Activated CD4-positive, alpha-beta memory T cell treated with anti-CD3 and anti-CD28 coated beads for 36 hours (primary cell): ENCODE data around the gene KIF1C. TPM values are rescaled to one million over a fixed set of nuclear protein-coding genes. Genes with fewer than 3 reads are reported as not detected.

Experiments
- CTCF ChIA-PET: fragments of 350-600 bp; sonication (Branson Sonifier 250); formaldehyde crosslinking; loops from one replicate; lab custom pipeline; 2021; ENCODE audit warnings: antibody characterized with exemption, inconsistent platforms; lab: Charles Lee
- POLR2A ChIA-PET: fragments of 350-600 bp; sonication (Branson Sonifier 250); formaldehyde crosslinking; loops from one replicate; lab custom pipeline; 2021; ENCODE audit warnings: antibody characterized with exemption; lab: Charles Lee
- DNase-seq: peaks from one replicate; pipeline ENCODE4 v3.0.0-alpha.2; 2020
- H3K27ac Mint-ChIP-seq: one replicate; pipeline ENCODE4 v1.8.0; 2021; ENCODE audit warnings: mixed read lengths
- H3K27me3 Mint-ChIP-seq: one replicate; pipeline ENCODE4 v1.8.0; 2021; ENCODE audit warnings: mixed read lengths
- H3K36me3 Mint-ChIP-seq: one replicate; pipeline ENCODE4 v1.8.0; 2021; ENCODE audit warnings: mixed read lengths
- H3K4me1 Mint-ChIP-seq: one replicate; pipeline ENCODE4 v1.8.0; 2021; ENCODE audit warnings: low read depth, mixed read lengths
- H3K4me3 Mint-ChIP-seq: one replicate; pipeline ENCODE4 v1.8.0; 2021; ENCODE audit warnings: mild to moderate bottlenecking, mixed read lengths
- H3K9me3 Mint-ChIP-seq: one replicate; pipeline ENCODE4 v1.8.0; 2021; ENCODE audit warnings: mixed read lengths
- intact Hi-C: fragments of 100-400 bp; cut with micrococcal nuclease; formaldehyde crosslinking; loops from one replicate; pipeline ENCODE4 v1.15.1; 2023
- total RNA-seq, 2 experiments: library from RNA; stranded (reverse); gene quantifications; one replicate each; pipeline ENCODE4 v1.2.3, GENCODE V29; 2021

The KIF1C gene
- total RNA-seq, 2 experiments from 2014 or later = 43.9 to 48.8 TPM

- Mint-ChIP-seq H3K27me3 (no peaks in the 10 kb centered on the region), H3K4me3 (peak overlapping the region; percentile 91), H3K27ac (peak overlapping the region; percentile 94), H3K4me1 (peaks cover 38% of the 10 kb centered on the region), H3K36me3 (peaks cover 12% of the 10 kb centered on the region), H3K9me3 (no peaks in the 10 kb centered on the region)
- POLR2A ChIA-PET = interaction anchor here (0.7 to 3.5 kb wide), 6 partner anchors 11 to 46 kb away, joined by 3 to 32 read pairs (median 10); partner anchors contain the start of genes INCA1, KIF1C, PFN1 and RNF167
- CTCF ChIA-PET = interaction anchor here (0.9 to 2.0 kb wide), 9 partner anchors 11 to 92 kb away, joined by 3 to 10 read pairs (median 5); partner anchors contain the start of genes INCA1, KIF1C, RNF167 and SLC25A11
- intact Hi-C loops = loop anchor here (5.0 kb wide), 2 partner anchors 44 to 79 kb away; partner anchors contain the start of genes RNF167 and SLC25A11
- DNase-seq = no peak
Measured at GRCh38 chr17:4986403-4986802, 11.3 kb upstream of the KIF1C start.

- ChIA-PET POLR2A (interaction anchor here (1.0 to 3.5 kb wide), 6 partner anchors 10 to 153 kb away, joined by 3 to 32 read pairs (median 10); partner anchors contain the start of genes INCA1, KIF1C, PFN1 and RNF167), CTCF (interaction anchor here (0.7 to 2.0 kb wide), 13 partner anchors 10 to 91 kb away, joined by 3 to 10 read pairs (median 4); partner anchors contain the start of genes INCA1, KIF1C, RNF167 and SLC25A11)
- DNase-seq = peak; percentile 90
- Mint-ChIP-seq H3K9me3 (no peaks in the 10 kb centered on the region), H3K36me3 (peaks cover 10% of the 10 kb centered on the region), H3K4me1 (peaks cover 42% of the 10 kb centered on the region), H3K27ac (peak within 1 kb of the TSS; percentile 94), H3K27me3 (no peaks in the 10 kb centered on the region), H3K4me3 (peak within 1 kb of the TSS; percentile 91)
- intact Hi-C loops = loop anchor here (1.0 to 5.0 kb wide), 4 partner anchors 10 to 80 kb away; partner anchors contain the start of genes INCA1, KIF1C, RNF167 and SLC25A11
Measured at GRCh38 chr17:4986951-4987766, 10.6 kb upstream of the KIF1C start, which contains the start of gene CAMTA2. Gene CAMTA2 (minus strand): TSS chr17:4987675. CDS start chr17:4986222, 1,453 bp downstream.

GRCh38 chr17:4987767-4988567, 9.8 kb upstream of the KIF1C start:
- Mint-ChIP-seq H3K4me3 (peak overlapping the region; percentile 91), H3K4me1 (peaks cover 42% of the 10 kb centered on the region), H3K9me3 (no peaks in the 10 kb centered on the region), H3K27me3 (no peaks in the 10 kb centered on the region), H3K27ac (peak overlapping the region; percentile 94), H3K36me3 (peaks cover 7% of the 10 kb centered on the region)
- CTCF ChIA-PET = interaction anchor here (0.7 to 2.0 kb wide), 8 partner anchors 9 to 90 kb away, joined by 3 to 10 read pairs (median 3); partner anchors contain the start of genes INCA1, KIF1C, RNF167 and SLC25A11
- POLR2A ChIA-PET = interaction anchor here (1.0 to 3.5 kb wide), 5 partner anchors 10 to 154 kb away, joined by 3 to 32 read pairs (median 11); partner anchors contain the start of genes INCA1, KIF1C, PFN1 and RNF167
- peak; percentile 30 for DNase-seq
- intact Hi-C loops = loop anchor here (1.0 to 5.0 kb wide), 4 partner anchors 9 to 81 kb away; partner anchors contain the start of genes INCA1, KIF1C, RNF167 and SLC25A11

GRCh38 chr17:4994081-4994595, 3.6 kb upstream of the KIF1C start:
- intact Hi-C loops = no loop called here
- POLR2A ChIA-PET = interaction anchor here (1.0 kb wide), 1 partner anchor 43 kb away, joined by 3 read pairs; the partner anchor contains the start of gene ENO3
- H3K9me3 Mint-ChIP-seq = no peaks in the 10 kb centered on the region
- CTCF ChIA-PET = no interaction called here
- H3K36me3 Mint-ChIP-seq = no peaks in the 10 kb centered on the region
- DNase-seq = no peak
- no peaks in the 10 kb centered on the region for H3K27me3 Mint-ChIP-seq
- H3K4me1 Mint-ChIP-seq = peaks cover 22% of the 10 kb centered on the region
- H3K4me3 Mint-ChIP-seq = no peak overlapping the region
- H3K27ac Mint-ChIP-seq = no peak overlapping the region

GRCh38 chr17:4998027-4998731, 429 bp downstream of the KIF1C start:
- Mint-ChIP-seq H3K9me3 (no peaks in the 10 kb centered on the region), H3K4me1 (peaks cover 20% of the 10 kb centered on the region), H3K27me3 (no peaks in the 10 kb centered on the region), H3K27ac (peak overlapping the region; percentile 42), H3K4me3 (peak overlapping the region; percentile 82), H3K36me3 (peaks cover 11% of the 10 kb centered on the region)
- ChIA-PET POLR2A (interaction anchor here (0.6 to 2.9 kb wide), 8 partner anchors 10 to 79 kb away, joined by 3 to 31 read pairs (median 6); partner anchors contain the start of genes CAMTA2, PFN1, RNF167 and SLC25A11), CTCF (interaction anchor here (0.7 to 1.9 kb wide), 5 partner anchors 17 to 89 kb away, joined by 4 to 8 read pairs (median 5); no protein-coding TSS in a partner anchor)
- DNase-seq = no peak
- intact Hi-C loops = loop anchor here (5.0 kb wide), 1 partner anchor 34 kb away; no protein-coding TSS in a partner anchor

- ChIA-PET CTCF (interaction anchor here (1.4 kb wide), 2 partner anchors 18 to 89 kb away, joined by 4 to 5 read pairs; no protein-coding TSS in a partner anchor), POLR2A (interaction anchor here (2.9 kb wide), 1 partner anchor 11 kb away, joined by 31 read pairs; the partner anchor contains the start of gene CAMTA2)
- H3K27ac Mint-ChIP-seq = peak overlapping the region; percentile 42
- intact Hi-C loops = loop anchor here (5.0 kb wide), 1 partner anchor 33 kb away; no protein-coding TSS in a partner anchor
- H3K4me1 Mint-ChIP-seq = peaks cover 20% of the 10 kb centered on the region
- H3K27me3 Mint-ChIP-seq = no peaks in the 10 kb centered on the region
- no peak for DNase-seq
- no peaks in the 10 kb centered on the region for H3K9me3 Mint-ChIP-seq
- H3K36me3 Mint-ChIP-seq = peaks cover 17% of the 10 kb centered on the region
- peak overlapping the region; percentile 82 for H3K4me3 Mint-ChIP-seq
Measured at GRCh38 chr17:4998732-4999429, 1.1 kb downstream of the KIF1C start.

GRCh38 chr17:4999430-5000093, 1.8 kb downstream of the KIF1C start:
- H3K27ac Mint-ChIP-seq = peak overlapping the region; percentile 2
- peak overlapping the region; percentile 82 for H3K4me3 Mint-ChIP-seq
- intact Hi-C loops = loop anchor here (5.0 kb wide), 1 partner anchor 33 kb away; no protein-coding TSS in a partner anchor
- peaks cover 20% of the 10 kb centered on the region for H3K4me1 Mint-ChIP-seq
- ChIA-PET POLR2A (no interaction called here), CTCF (interaction anchor here (1.4 kb wide), 1 partner anchor 90 kb away, joined by 4 read pairs; no protein-coding TSS in a partner anchor)
- H3K27me3 Mint-ChIP-seq = no peaks in the 10 kb centered on the region
- H3K9me3 Mint-ChIP-seq = no peaks in the 10 kb centered on the region
- H3K36me3 Mint-ChIP-seq = peaks cover 24% of the 10 kb centered on the region
- no peak for DNase-seq

GRCh38 chr17:5000237-5000639, 2.5 kb downstream of the KIF1C start:
- Mint-ChIP-seq H3K4me3 (no peak overlapping the region), H3K9me3 (no peaks in the 10 kb centered on the region), H3K4me1 (peaks cover 17% of the 10 kb centered on the region), H3K27ac (no peak overlapping the region), H3K36me3 (peaks cover 31% of the 10 kb centered on the region), H3K27me3 (no peaks in the 10 kb centered on the region)
- POLR2A ChIA-PET = no interaction called here
- CTCF ChIA-PET = interaction anchor here (1.4 kb wide), 1 partner anchor 91 kb away, joined by 4 read pairs; no protein-coding TSS in a partner anchor
- intact Hi-C loops = no loop called here
- DNase-seq = no peak

GRCh38 chr17:5002121-5002788, 4.5 kb downstream of the KIF1C start:
- POLR2A ChIA-PET = no interaction called here
- Mint-ChIP-seq H3K36me3 (peaks cover 42% of the 10 kb centered on the region), H3K9me3 (no peaks in the 10 kb centered on the region), H3K4me3 (no peak overlapping the region), H3K4me1 (peaks cover 12% of the 10 kb centered on the region), H3K27ac (no peak overlapping the region), H3K27me3 (no peaks in the 10 kb centered on the region)
- no peak for DNase-seq
- intact Hi-C loops = no loop called here
- CTCF ChIA-PET = interaction anchor here (0.9 kb wide), 1 partner anchor 93 kb away, joined by 3 read pairs; no protein-coding TSS in a partner anchor
